ENCODE results near the gene REEP1.

Gene REEP1

GRCh38 chr2:86275384-86275799 is 62.0 kb downstream of the REEP1 start:
- TF ChIP-seq TCF12 (IDR thresholded peaks at IDR 0.05; ENCODE audit: low read depth) (no peak), ZBTB7A (IDR thresholded peaks at IDR 0.05; ENCODE audit: low read depth) (no peak), EP300 (IDR thresholded peaks at IDR 0.05; ENCODE audit: borderline replicate concordance) (no peak), CEBPB (IDR thresholded peaks at IDR 0.05) (no peak), RAD21 (IDR thresholded peaks at IDR 0.05; ENCODE audit: low read depth) (no peak), NFIC (IDR thresholded peaks at IDR 0.05) (no peak), YY1 (IDR thresholded peaks at IDR 0.05; ENCODE audit: low read depth) (no peak), REST (IDR thresholded peaks at IDR 0.05; ENCODE audit: low read depth) (no peak), TAF1 (IDR thresholded peaks at IDR 0.05; ENCODE audit: low read depth) (no peak), TEAD4 (IDR thresholded peaks at IDR 0.05) (no peak), CREB1 (IDR thresholded peaks at IDR 0.05; ENCODE audit: low read depth) (no peak), EGR1 (IDR thresholded peaks at IDR 0.05) (no peak), FOXM1 (IDR thresholded peaks at IDR 0.05; ENCODE audit: borderline replicate concordance, low read depth) (no peak)
- TF ChIP-seq, protein P1, sequence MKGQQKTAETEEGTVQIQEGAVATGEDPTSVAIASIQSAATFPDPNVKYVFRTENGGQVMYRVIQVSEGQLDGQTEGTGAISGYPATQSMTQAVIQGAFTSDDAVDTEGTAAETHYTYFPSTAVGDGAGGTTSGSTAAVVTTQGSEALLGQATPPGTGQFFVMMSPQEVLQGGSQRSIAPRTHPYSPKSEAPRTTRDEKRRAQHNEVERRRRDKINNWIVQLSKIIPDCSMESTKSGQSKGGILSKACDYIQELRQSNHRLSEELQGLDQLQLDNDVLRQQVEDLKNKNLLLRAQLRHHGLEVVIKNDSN (IDR thresholded peaks at IDR 0.05) = no peak
- TF ChIP-seq, protein P2, sequence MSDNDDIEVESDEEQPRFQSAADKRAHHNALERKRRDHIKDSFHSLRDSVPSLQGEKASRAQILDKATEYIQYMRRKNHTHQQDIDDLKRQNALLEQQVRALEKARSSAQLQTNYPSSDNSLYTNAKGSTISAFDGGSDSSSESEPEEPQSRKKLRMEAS (IDR thresholded peaks at IDR 0.05) = no peak

- no peak for TF ChIP-seq EGR1 (IDR thresholded peaks at IDR 0.05)
- peak; percentile 73 for TF ChIP-seq NFIC (IDR thresholded peaks at IDR 0.05)
Observed at GRCh38 chr2:86274918-86275275, 62.5 kb downstream of the REEP1 start.

GRCh38 chr2:86274265-86274917 is 63.0 kb downstream of the REEP1 start:
- TF ChIP-seq CEBPB (IDR thresholded peaks at IDR 0.05) (no peak), CREB1 (IDR thresholded peaks at IDR 0.05; ENCODE audit: low read depth) (no peak), EGR1 (IDR thresholded peaks at IDR 0.05) (no peak), TCF12 (IDR thresholded peaks at IDR 0.05; ENCODE audit: low read depth) (no peak), YY1 (IDR thresholded peaks at IDR 0.05; ENCODE audit: low read depth) (no peak), TEAD4 (IDR thresholded peaks at IDR 0.05) (no peak), NFIC (IDR thresholded peaks at IDR 0.05) (no peak), FOXM1 (IDR thresholded peaks at IDR 0.05; ENCODE audit: borderline replicate concordance, low read depth) (no peak), ZBTB7A (IDR thresholded peaks at IDR 0.05; ENCODE audit: low read depth) (no peak), EP300 (IDR thresholded peaks at IDR 0.05; ENCODE audit: borderline replicate concordance) (no peak)
- TF ChIP-seq, protein P1 (IDR thresholded peaks at IDR 0.05) = no peak

- TF ChIP-seq ZBTB7A (IDR thresholded peaks at IDR 0.05; ENCODE audit: low read depth) (no peak), CEBPB (IDR thresholded peaks at IDR 0.05) (no peak), EP300 (IDR thresholded peaks at IDR 0.05; ENCODE audit: borderline replicate concordance) (no peak)
Observed at GRCh38 chr2:86272111-86272510, 65.3 kb downstream of the REEP1 start.

DNA sequence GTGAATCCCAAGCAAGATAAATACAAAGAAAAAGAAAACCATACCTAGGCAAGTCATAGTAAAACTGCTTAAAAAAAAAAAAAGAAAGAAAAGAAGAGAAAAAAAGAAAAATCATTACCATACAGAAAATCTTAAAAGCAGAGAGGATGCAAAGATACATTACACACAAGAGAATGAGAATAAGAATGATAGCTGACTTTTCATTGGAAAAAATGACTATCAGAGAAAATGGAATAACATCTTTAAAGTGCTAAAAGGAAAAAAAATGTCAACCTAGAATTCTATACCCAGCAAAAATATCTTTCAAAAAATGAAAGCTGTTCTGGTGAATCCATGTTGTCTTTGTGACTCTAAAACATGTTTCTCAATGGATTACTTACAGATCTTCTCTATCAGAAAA is 66.2 kb downstream of the REEP1 start:
- no peak for TF ChIP-seq CEBPB (IDR thresholded peaks at IDR 0.05)

GRCh38 chr2:86263956-86264355 is 73.5 kb downstream of the REEP1 start:
- TF ChIP-seq TAF1 (IDR thresholded peaks at IDR 0.05; ENCODE audit: low read depth) = no peak
- TF ChIP-seq FOXM1 (IDR thresholded peaks at IDR 0.05; ENCODE audit: borderline replicate concordance, low read depth) = no peak
- TF ChIP-seq NFIC (IDR thresholded peaks at IDR 0.05) = no peak
- no peak for TF ChIP-seq ZBTB7A (IDR thresholded peaks at IDR 0.05; ENCODE audit: low read depth)
- no peak for TF ChIP-seq YY1 (IDR thresholded peaks at IDR 0.05; ENCODE audit: low read depth)
- TF ChIP-seq, protein P2 (IDR thresholded peaks at IDR 0.05) = no peak
- TF ChIP-seq REST (IDR thresholded peaks at IDR 0.05; ENCODE audit: low read depth) = no peak

DNA sequence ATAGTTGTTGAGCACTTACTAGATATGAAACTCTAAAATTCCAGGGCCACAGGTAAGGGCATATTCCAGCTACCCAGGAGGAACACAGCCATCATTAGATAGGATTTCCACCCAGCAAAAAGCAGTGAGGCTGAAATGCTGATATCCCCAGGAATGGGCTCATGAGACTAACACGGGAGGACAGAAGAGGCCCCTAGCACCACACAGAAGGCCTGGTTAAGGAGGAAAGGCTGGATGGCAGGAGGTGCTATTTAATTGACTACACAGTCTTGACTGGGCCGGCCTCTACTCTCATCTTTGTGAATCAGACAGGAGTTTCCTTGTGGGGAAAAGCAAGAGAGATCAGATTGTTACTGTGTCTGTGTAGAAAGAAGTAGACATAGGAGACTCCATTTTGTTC is 76.4 kb downstream of the REEP1 start:
- TF ChIP-seq CREB1 (IDR thresholded peaks at IDR 0.05; ENCODE audit: low read depth) (no peak), FOXM1 (IDR thresholded peaks at IDR 0.05; ENCODE audit: borderline replicate concordance, low read depth) (no peak), EP300 (IDR thresholded peaks at IDR 0.05; ENCODE audit: borderline replicate concordance) (no peak), NFIC (IDR thresholded peaks at IDR 0.05) (no peak), YY1 (IDR thresholded peaks at IDR 0.05; ENCODE audit: low read depth) (no peak), REST (IDR thresholded peaks at IDR 0.05; ENCODE audit: low read depth) (no peak), RAD21 (IDR thresholded peaks at IDR 0.05; ENCODE audit: low read depth) (no peak), TEAD4 (IDR thresholded peaks at IDR 0.05) (no peak), TAF1 (IDR thresholded peaks at IDR 0.05; ENCODE audit: low read depth) (no peak)
- TF ChIP-seq, protein P1 (IDR thresholded peaks at IDR 0.05) = no peak
